NCI-H1436 treated with DMSO at 0.1 percent for 48 hours (cell line): ENCODE measurements around the gene MYH3.

Experiments used
- DNase-seq: peaks from one replicate; lab custom pipeline; 2025; lab: John Stamatoyannopoulos, UW

Gene MYH3

DNA sequence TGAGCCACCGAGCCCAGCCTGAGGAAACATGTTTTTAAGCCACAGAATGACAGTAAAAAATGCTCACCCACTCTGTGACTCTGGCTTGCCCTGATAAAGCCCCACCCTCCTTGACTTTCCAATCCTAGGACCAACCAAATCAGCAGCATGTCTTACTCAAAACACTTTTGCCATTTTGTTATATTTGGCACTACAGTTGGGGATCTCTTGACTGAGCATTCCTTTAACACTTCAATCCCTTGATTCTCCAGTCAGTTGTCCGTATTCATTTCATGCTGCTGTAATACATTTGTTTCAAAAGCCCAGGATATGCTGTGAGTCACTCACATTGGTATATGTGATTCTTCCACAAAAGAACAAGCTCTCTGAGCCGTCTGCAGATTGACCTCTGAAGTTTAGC is 8.2 kb downstream of the MYH3 start:
- no peak for DNase-seq

DNA sequence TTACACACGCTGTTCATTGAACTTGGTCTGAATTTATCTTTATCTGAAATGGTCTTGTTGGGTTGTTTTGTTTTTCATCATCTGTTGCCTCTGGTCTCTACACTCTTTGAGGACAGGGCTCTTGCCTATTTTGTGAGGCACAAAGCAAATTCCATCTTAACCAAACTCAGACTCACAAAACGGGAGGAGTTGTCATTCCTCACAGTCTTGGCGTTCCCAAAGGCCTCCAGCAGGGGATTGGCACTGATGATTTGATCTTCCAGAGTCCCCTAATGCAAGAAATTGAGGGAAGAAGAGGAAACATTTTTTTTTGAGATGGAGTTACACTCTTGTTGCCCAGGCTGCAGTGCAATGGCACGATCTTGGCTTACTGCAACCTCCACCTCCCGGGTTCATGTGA is 8.7 kb downstream of the MYH3 start:
- DNase-seq = no peak

DNA sequence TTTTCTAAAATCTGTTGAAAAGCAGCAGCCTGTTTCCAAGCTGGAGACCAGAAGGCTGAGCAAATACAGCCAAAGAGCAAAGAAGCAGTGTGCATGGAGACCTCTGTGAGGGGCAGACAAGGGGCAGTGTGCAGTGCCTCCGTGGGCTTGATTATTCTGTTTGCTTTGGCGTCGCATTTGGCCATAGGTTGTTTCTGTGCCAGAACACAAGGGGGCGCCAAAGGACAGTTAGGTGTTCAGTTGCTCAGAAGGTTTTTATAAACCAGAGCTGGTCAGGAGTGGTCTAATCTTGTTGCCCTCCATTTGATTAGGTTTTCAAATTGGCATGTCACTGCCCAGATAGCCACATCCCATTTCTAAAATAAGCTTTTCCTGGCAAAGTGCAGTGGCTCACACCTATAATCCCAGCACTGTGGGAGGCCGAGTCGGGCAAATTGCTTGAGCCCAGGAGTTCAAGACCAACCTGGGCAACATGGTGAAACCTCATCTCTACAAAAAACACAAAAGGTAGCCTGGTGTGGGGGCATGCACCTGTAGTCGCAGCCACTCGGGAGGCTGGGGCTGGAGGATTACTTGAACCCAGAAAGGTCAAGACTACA is 10.6 kb downstream of the MYH3 start:
- DNase-seq = peak; percentile 1

DNA sequence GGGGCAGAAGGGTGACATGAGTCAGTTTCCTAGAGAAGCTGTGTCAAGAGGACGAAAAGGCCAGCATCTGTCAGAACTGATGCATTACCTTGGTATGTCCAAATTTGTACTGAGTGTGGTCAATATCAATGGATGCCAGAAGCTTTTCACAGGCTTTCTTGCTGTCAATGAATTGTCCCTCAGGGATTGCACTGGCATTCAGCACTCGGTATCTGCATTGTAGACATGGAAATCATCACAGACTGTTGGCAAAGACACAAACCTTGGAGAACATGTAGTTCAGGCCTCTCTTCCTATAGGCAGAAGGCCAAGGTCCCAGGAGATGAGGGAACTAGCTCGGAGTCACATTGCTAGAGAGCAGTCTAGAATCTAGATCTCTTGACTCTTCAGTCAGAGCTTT is 16.6 kb downstream of the MYH3 start:
- no peak for DNase-seq

DNA sequence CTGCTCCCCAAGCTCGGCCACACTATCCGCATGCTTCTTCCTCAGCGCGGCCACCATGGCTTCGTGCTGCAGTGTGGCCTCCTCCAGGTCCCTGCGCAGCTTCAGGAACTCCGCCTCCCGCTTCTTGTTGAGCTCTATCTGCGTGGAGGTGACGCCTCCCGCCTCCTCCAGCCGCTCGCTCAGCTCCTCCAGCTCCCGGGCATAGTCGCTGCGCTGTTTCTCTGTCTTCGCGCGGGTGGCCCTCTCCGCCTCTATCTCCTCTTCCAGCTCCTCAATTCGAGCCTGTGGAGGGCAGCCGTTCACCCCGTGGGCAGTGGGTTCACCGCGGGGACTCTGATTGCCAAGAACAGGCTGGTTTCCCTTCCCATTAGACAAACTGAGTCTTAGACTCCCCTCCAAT is 19.0 kb downstream of the MYH3 start:
- DNase-seq = no peak

DNA sequence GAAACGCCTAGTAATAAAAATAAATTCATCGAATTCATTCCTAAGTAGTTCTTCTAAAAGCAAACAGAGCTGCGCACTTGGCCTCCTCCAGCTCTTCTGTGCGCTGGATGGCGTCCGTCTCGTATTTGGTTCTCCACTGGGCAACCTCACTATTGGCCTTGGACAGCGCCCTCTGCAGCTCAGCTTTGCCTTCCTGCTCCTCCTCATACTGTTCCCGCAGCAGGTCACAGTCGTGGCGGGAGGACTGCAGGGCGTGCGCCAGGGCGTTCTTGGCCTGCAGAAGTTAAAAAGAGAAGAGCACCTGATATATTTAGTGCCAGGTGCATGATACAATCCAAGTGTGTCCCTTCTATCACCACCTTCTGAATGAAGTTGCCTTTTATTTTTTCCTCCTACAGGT is 21.8 kb downstream of the MYH3 start:
- DNase-seq = no peak

DNA sequence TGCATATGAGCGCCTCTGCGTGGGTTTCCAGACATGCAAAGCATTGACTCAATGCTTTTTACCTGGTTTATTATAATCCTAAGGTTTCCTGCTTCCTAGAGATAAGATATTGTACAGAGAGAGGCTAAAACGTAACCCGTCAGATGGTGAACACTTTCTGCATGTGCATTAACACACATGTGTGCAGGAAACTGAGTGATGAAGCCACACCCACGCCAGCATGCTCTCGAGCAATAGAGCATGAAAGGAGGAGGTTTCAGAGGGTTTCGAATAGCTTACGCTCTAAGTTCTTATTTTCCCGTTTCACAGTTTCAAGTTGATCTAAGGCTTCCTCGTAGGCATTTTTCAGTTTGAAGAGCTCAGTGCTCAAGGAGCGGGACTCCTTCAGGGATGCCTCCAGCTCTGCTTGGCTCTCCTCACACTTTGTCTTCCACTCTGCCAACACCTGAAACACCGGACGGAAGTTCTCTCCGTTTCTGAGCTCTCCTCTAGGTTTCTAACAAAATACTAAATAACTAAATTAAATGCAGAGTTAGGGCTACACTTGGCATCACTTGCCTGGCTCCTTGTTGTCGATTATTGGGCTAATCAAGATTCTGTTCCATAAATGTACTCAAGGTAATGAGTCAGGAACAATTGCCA is 23.2 kb downstream of the MYH3 start:
- no peak for DNase-seq

DNA sequence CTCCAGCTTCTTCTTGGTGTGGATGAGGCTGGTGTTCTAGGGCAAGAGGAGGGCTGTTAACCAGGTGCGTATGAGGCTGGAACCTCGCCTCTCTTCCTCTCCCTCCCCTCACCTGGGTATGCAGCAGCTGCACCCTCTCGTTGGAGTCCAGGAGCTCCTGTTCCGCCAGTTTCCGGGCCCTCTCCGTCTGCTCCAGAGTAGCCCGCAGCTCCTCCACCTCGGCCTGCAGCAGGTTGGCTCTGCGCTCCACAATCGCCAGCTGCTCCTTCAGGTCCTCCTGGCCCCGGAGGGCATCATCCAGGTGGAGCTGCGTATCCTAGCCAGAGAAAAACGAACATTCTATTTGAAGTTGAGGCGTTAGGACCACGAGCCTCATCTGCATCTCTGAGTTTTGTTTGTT is 25.4 kb downstream of the MYH3 start:
- no peak for DNase-seq

DNA sequence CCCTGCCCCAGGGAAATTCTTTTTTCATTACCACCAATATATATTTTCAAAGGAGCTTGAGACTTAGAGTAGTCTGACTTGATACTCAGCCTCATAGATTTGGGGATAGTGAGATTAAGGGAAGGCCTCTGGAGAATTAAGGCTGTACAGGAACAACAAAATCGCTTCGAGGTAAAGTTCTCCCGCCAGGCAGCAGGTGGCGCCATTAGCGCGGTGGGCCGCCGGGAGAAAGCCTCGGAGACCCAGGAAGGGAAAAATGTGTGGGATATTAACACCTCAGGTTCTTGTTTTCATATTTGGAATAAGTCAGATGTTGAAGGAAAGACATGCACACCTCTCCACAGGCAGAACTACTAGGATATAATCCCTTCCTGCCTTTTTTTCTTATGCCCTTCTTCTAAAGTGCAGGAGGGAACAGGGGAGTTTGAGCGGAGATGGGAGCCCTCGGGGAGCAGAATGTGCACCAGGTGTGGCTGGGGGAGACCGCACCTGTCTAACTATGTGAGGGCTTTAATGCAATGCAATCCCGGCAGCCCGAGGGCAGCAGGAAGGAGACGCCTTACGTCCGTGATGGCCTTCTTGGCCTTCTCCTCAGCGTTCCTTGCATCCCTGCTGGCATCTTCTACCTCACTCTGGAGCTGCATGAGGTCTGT is 25.9 kb downstream of the MYH3 start:
- no peak for DNase-seq

DNA sequence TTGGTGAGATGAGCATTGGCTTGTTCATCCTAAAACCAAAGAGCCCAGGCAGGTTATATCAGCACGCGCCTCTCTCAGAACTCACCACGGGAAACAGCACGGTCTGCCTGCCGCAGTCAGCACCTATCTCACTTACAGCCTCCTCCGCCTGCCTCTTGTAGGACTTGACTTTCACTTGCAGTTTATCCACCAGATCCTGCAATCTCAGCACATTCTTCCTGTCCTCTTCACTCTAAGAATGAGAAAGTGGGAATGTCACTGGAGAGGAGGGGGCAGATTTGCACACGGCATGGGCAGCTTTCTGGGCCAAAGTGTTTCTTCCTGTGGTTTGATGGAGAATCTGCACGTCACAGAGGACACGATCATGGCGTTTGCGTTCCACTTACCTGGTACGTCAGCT is 27.4 kb downstream of the MYH3 start:
- no peak for DNase-seq

DNA sequence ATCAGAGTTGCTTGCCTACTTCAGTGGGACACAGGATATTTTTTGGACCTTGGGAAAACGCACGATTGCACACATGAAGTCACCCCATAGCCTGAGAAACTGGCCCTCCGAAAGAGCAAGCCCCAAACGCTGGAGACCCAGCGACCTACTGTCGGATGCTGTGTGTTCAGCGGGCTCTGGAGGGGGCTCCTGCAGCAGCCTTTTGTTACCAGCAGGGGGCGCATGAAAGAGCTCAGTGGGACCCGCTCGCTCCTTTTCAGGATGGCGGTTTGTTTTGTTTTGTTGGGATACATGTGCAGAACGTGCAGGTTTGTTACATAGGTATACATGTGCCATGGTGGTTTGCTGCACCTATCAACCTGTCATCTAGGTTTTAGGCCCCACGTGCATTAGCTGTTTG is 28.4 kb downstream of the MYH3 start:
- no peak for DNase-seq

DNA sequence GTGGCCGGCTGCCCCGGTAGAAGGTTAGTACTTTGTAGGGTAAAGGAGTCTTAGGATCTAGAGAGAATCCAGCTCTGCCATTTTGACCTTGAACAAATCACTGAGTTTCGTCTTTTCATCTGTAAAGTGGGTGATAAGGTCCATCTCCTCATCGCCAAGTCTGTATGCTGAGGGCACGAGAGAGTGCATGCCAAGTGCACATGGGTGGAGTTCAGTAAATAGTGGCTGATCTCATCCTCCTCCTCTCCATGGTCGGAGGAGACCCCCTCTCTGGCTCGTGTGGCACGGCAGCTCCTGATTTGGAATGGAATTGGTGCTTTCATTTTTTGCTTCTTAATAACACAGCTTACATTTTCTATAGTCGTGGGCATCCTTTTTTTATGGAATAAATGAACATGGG is 30.7 kb downstream of the MYH3 start:
- no peak for DNase-seq

DNA sequence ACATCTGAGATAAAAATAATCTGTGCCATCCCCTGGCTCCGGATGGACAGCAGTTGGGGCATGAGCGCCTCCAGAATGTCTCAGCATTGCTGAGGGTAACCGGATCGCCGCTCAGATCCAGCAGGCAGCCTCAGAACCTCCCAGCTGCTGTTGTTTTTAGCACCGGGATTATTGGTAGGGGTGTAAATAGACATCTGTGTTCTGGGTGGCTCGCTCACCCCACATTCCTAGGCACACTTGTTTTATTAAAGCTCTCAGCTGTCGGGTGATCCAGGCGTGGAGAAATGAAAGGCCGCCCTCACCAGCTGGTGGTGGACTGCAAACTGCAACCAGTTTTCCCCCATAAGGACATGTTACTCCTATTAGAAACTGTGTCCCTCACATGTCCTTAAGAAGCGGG is 32.1 kb downstream of the MYH3 start:
- DNase-seq = no peak

DNA sequence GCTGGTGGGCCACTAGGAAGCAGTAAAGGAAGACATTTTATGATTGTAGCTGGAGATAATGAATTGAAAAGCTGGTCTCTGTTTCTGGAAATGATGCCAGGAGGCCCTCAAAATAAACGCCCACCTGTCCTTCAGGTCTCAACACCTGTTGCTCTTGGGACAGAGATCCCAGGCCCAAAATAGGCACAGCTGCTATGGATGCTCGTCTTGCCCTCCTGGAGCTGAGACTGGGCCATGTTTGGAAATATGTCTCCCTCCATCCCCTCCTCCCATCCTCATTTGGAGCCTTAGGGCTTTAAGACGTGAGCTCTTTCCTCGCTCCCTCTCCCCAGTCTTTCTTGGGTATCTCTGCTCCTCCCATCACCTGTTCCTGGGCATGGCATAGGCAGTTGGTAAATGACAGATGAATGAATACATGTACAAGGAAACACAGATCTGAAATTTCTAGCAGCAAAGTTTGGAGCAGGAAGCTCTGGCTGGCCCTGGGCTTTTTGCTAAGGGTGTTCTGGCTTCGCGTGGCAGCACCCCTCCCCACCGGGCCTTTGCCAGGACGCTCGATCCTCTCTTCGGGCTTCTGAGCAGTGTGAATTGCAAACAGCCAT is 33.3 kb downstream of the MYH3 start:
- DNase-seq = no peak

DNA sequence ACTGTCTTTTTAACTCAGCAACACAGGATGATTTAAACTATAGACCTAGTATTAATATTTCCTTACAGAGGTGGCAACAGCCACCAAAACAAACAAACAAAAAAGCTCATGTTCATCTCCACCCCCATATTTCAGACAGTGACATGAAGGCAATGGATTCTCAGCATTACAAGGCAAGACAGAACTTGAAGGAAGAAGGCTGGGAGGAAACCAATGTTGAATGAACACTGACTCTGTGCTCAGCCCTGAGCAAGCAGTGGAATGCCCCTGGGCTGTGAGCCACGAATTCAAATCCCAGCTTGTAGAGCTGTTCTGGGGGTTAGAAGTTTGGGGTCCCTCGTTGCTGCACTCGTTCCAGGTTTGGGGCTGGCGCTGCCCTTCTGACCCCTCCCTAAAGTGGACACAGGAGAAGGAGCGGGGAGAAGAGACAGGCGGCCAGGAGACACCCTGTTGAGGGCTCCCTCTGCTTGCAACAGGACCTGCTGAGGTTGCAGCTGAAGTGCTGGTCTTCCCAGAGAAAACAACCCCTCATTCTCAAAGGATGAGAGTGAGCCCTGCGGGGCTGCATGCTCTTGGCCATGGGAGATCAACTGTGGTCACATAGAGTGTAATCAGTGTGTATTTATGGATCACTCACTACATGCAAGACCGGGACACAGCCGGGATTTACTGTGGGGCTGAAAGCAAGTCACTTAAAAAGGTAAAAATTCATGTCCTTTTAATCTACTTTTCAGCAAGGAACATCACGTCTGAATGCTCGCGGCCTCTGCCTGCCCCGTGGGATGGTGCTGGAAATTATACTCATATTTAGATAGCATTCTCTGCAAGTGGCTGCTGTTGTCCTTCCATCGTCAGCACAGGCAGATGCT is 34.3 kb downstream of the MYH3 start:
- DNase-seq = no peak

DNA sequence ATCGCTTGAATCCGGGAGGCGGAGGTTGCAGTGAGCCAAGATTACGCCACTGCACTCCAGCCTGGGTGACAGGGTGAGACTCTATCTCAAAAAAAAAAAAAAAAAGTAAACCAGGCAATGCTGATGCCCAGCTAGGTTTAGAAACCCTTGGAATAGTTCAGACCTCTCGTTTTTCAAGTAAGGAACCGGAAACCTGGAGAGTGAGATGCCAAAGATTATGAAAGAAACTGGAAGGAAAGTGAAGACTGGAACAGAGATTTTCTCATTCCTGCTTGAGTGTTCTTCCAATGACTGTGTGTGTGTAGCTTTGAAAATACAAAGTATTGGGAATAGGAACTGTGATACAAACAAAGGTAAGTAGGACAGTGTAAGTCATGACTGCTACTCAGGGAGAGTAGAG is 35.7 kb downstream of the MYH3 start:
- no peak for DNase-seq

DNA sequence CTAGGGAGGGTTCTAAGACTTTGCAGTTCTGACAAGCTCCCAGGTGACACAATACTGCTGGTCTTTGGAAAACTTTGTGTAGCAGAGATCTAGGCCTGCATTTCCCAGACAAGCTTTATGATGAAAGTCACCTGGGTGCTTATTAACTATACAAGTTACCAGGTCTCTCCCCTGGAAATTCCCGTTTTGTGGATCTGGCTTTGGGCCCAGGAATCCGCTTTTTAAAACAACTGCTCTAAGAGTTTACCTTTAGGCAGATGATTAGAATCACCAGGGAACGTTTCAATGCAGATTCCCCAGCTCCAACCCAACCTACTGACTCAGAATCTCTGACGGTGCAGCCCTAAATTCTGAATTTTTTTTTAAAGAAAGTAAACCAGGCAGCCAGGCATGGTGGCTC is 36.3 kb downstream of the MYH3 start:
- no peak for DNase-seq

DNA sequence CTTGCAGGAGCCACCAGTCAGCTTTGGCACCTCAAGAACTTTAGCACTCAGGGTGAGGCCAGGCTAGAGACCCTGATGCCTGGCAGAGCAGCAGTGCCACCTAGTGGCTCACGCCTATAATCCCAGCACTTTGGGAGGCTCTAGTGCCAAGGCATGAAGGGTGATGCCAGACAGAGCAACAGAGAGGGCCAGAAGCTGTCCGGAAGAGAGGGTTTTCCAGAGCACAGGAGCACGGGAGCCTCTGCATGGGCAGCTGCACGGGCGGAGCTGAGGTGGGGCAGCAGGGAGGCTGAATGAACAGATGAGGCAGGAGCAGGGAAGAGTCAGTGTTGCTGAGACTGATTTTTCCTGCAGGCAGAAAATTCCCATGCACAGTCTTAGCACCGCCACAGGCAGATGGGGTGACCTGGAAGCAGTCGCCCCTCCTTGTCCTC is 38.9 kb downstream of the MYH3 start:
- no peak for DNase-seq

DNA sequence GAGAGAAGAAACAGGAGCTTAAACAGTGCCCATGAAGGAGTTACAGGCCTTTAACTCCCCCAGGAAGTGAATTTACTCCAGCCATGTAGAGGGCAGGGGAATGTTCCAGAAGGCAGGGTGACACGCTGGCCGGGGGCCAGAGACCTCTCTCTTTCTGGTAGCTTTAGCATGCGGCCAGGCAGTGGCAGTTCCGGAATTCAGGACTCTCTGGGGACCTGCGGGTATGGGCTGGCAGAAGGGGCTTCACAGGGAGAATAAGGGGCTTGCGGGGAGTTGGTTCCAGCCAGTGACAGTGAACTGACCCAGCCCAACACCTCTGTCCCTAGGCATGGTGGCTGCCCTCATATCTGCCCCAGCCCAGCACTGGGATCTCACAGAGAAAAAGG is 40.0 kb downstream of the MYH3 start:
- no peak for DNase-seq

DNA sequence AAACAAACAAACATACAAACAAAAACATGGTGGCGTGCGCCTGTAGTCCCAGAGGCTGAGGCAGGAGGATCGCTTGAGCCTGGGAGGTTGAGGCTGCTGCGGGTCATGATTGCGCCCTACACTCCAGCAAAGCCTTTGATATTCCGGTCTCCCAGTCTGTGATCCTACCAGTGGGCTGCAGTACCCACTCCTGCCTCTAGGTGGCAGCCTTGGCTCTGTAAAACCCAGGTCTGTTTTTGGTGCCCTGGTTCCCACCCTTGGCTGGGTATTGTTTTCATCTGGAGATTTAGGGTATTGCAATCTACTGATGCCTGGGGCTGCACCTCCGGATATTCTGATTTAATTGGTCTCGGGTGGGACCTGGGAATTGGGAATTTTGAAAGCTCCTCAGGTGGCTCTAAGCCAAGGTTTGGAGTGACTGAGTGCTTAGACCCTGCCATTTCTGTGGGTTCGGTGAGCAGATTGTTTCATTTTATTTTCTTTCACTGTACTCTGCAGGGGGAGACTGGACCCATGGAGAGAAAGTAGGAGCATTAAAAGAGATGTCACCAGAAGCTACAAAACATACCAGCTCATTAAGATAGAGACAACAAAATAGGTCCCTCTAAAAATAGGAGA is 40.5 kb downstream of the MYH3 start:
- no peak for DNase-seq

DNA sequence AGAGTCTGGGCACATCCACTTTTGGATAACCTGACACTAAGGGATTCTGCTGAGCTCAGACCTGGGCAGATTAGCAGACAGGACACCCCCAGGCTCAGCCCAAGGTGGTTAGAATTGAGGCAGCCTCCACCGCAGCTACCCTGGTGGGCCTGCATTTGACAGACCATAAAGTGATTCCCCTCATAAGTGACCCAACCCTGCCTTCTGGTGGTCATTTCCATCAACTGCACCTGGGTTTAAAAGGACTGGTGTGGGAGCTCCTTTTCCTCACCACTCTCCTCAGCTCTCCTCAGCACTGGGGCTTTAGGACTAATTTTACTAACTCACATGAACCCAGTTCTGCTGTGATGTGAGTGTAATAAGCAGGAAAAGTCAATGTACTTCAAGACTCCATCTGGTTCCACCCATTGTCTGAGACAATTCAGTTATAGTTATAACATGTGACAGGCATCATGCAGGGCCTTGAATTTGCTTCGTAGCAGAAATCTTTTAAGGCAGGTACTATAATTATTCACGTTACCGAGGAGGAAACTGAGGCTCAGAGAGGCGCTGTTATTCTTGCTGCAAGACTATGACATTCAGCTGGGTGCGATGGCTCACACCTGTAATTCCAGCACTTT is 42.5 kb downstream of the MYH3 start:
- DNase-seq = no peak
